Activated T-cell treated with anti-CD3 and anti-CD28 coated beads for 1 hour (primary cell): ENCODE results near the gene ATP5PB.

ENCODE experiments used
- DNase-seq: peaks from one replicate; pipeline ENCODE4 v3.0.0-alpha.2; 2020; ENCODE audit warnings: low read depth

ATP5PB gene

GRCh38 chr1:111446967-111447892, 2.0 kb upstream of the ATP5PB start:
- no peak for DNase-seq

- no peak for DNase-seq
Observed at GRCh38 chr1:111448482-111448917, 764 bp upstream of the ATP5PB start.

- DNase-seq, result no peak
Observed at GRCh38 chr1:111449703-111450017, 396 bp downstream of the ATP5PB start.

- DNase-seq, result no peak
Observed at GRCh38 chr1:111450185-111450584, 921 bp downstream of the ATP5PB start.

GRCh38 chr1:111452581-111452980, 3.3 kb downstream of the ATP5PB start:
- DNase-seq, result no peak

GRCh38 chr1:111453706-111454105, 4.4 kb downstream of the ATP5PB start:
- DNase-seq, result no peak

GRCh38 chr1:111454859-111455641, 5.8 kb downstream of the ATP5PB start:
- no peak for DNase-seq

GRCh38 chr1:111455642-111456031, 6.4 kb downstream of the ATP5PB start:
- DNase-seq, result no peak

- DNase-seq, result no peak
Observed at GRCh38 chr1:111461765-111462164, 12.5 kb downstream of the ATP5PB start.

- DNase-seq, result no peak
Observed at GRCh38 chr1:111462370-111463028, 13.2 kb downstream of the ATP5PB start.

GRCh38 chr1:111463029-111463683, 13.9 kb downstream of the ATP5PB start:
- DNase-seq, result no peak

- DNase-seq, result no peak
Observed at GRCh38 chr1:111465754-111466153, 16.5 kb downstream of the ATP5PB start.

- no peak for DNase-seq
Observed at GRCh38 chr1:111466480-111466879, 17.2 kb downstream of the ATP5PB start.

- no peak for DNase-seq
Observed at GRCh38 chr1:111467865-111468716, 18.8 kb downstream of the ATP5PB start.

- no peak for DNase-seq
Observed at GRCh38 chr1:111468717-111469100, 19.4 kb downstream of the ATP5PB start.

- no peak for DNase-seq
Observed at GRCh38 chr1:111469539-111469938, 20.3 kb downstream of the ATP5PB start.

GRCh38 chr1:111470596-111470995, 21.3 kb downstream of the ATP5PB start:
- DNase-seq, result no peak

GRCh38 chr1:111471012-111471411, 21.7 kb downstream of the ATP5PB start:
- DNase-seq, result peak; percentile 46

GRCh38 chr1:111471538-111471937, 22.3 kb downstream of the ATP5PB start:
- DNase-seq, result no peak

- DNase-seq, result no peak
Observed at GRCh38 chr1:111474106-111474505, 24.8 kb downstream of the ATP5PB start.

- DNase-seq, result no peak
Observed at GRCh38 chr1:111474521-111474920, 25.3 kb downstream of the ATP5PB start.
